ENCODE data around the gene FAM120B.

Gene FAM120B

DNA sequence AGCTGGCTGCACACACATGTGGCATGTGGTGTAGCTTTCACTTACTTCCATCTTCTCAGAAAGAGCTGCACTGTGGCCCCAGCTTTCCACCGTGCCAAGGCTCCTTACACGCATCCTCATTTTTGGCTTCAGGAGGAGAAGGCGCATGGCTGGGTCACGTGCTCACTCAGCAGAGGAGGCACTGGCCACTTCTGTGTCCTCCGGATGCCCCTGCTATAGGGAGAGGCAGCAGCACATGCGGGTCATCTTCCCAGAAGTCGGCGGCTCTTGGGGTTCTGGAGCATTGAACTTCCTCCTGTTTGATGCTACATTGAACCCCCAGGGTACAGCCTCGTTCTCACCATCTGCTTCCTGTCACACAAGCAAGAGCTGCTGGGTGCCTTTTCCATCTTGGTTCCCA, 111.3 kb downstream of the FAM120B start:
- DNase-seq (ENCODE audit: low read depth in 2 of 2) = no peak

DNA sequence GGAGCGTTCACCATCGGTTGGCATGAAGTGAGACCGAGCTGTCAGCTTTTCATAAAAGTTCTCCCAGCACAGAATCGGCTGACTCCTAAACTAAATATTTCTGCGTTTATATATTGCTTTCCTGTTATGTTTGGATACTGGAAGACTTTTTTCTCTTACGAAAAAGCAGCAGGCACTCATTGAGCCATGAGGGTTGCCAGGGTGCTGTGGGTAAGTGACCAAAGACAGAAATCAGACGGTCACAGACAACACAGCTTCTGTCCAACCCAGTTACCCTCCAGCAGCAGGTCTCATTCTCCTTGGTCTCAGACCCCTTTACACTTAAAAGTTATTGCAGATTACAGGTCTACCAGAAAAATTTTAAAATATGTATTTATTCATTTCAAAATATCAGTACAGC, 113.7 kb downstream of the FAM120B start:
- DNase-seq (ENCODE audit: low read depth in 2 of 2) = no peak

DNA sequence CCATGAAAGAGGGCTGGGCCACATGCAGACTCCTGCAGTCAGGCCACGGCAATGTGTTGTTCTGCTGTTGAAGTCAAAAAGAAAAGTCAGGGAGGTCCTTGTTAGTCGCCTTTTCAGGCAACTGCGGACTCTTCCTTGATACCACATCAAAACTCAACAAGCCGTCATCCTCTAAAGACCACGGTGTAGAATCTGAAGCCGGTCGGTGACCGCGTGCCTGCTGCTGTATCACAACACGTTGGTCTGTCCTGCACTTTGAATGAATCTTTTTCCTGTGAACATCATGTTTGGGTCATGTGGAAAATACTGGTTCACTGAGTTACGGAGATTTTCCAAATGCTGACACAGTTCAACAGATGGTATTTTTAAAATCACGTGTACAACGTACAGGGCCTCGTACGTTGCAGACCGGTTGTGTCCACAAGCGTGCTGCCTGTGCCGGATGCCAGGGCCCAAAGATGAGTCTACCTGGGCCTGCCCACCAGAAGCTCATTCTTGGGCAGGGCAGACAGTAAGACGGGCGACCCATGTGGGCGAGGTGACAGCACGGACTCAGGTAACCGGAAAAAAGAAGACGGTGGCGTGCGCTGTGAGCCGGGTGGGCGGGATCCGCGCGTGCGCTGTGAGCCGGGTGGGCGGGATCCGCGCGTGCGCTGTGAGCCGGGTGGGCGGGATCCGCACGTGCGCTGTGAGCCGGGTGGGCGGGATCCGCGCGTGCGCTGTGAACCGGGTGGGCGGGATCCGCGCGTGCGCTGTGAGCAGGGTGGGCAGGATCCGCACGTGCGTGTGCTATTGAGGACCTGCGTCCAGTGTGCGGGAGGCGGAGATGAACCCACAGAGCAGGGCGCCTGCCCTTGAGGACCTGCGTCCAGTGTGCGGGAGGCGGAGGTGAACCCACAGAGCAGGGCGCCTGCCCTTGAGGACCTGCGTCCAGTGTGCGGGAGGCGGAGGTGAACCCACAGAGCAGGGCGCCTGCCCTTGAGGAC, 114.5 kb downstream of the FAM120B start:
- no peak for DNase-seq (ENCODE audit: low read depth in 2 of 2)

DNA sequence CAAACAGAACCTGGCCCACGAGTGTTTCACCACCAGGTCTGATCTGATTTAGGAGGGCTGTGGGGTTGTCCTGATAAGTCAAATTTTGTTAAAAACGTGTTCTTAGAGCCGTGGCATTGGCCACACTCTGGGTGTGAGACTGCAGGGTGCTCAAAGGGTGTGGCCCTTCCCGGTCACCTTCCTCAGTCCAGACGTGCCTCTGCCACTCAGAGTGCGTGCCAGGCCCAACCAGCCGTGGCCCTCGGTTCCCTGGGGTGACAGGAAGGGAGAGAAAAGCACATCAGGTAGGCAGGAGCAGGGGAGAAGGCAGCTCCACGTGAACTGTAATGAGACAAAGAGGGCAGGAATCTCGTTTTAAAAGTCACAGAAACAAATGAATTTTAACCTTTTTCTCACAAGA, 115.4 kb downstream of the FAM120B start:
- no peak for DNase-seq (ENCODE audit: low read depth in 2 of 2)

DNA sequence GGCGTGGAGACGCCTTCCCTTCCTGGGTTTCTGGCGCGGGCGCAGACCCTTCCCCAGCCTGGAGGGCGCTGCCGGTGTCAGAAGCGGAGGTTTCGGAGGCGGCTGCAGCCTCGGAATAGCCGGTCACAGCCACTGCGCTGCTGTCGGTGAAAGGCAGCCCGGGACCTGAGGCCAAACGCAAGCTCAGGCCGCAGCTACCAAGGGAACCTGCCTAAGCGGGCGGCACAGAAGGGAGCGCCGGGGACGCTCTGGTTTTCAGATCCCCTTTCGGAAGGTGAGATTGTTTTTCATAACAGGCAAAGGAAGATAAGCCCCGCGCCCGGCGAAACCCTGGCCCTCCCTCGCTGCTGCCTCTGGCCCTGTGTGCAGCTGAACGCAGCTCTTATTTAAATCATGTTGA, 116.5 kb downstream of the FAM120B start:
- DNase-seq (ENCODE audit: low read depth in 2 of 2) = no peak

DNA sequence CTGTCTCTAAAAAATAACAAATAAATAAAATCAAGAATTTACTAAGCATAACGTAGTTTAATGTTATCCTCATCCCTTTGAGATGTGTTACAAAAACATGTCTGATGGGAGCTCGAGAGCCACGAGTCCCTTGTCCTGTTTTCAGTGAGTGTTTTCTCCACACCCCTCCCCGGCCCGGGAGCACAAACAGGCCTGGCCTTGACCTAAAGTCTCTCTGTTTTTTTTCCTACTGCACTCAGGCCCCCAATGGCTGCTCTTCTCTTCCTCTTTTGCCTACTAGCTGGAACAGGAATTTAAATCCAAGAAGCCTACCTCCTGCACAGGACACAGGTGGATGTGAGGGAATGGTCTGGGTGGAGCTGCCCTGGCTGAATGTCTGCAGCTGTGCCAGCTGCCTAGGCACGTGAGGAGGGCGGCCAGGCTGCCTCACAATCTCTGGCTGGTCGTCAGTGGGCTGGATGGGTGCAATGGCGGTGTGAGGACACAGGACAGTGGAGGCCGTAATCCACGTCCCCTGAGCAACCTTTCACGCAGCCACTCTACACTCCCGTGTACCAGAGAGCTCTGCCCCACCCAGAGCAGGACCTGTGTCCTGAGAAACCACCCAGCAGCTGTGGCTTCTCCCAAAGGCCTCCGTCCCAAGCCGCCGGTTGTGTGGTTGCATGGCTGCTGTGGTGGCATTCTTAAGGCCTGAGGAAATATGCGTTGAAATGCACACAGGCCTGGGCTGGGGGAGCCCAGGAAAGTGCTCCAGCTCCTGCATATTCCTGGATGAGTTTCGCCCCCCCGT, 117.5 kb downstream of the FAM120B start:
- DNase-seq (ENCODE audit: low read depth in 2 of 2) = no peak

DNA sequence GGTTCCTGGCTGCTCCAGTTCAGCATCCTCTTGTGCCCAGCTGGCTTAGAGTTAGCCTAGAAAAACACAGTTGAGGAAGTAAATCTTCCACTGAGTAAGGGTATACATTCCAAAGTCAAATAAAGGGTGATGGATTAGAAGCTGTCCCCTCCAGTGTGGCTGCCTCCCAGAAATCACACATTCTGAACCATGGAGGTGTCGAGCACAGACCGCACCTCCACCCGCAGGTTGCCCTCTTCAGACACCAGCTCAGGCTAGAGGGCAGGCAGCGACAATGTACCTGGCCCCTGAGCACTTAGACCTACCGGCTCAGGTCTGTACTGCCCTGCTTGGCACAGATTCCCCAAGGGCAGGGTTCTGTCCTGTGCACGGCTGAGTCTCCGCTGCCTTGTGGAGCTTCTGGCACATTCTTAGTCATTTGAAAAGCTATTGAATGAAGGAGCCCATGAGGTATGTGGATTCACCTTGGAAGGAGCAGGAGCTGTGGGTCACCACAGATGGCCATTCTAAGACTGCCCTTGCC, 118.1 kb downstream of the FAM120B start:
- no peak for DNase-seq (ENCODE audit: low read depth in 2 of 2)

DNA sequence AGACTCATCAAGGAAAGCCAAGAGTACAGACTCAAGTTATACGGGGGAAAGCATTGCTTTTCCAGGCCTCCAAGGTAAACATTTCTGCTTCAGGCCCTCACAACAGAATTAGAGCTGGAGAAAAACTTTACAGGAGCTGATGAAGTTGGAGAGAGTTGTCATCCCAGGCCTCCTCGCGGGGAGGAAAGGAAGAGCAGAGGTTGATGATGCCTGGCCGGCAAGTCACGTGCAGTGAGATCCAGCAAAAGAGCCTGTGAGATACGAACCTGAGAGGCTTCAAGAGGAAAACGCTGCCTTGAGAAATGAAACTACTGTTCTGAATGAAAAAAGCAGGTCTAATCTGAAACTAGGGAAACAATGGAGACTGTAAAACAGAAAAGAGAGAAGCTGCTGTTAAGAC, 122.9 kb downstream of the FAM120B start:
- no peak for DNase-seq (ENCODE audit: low read depth in 2 of 2)

DNA sequence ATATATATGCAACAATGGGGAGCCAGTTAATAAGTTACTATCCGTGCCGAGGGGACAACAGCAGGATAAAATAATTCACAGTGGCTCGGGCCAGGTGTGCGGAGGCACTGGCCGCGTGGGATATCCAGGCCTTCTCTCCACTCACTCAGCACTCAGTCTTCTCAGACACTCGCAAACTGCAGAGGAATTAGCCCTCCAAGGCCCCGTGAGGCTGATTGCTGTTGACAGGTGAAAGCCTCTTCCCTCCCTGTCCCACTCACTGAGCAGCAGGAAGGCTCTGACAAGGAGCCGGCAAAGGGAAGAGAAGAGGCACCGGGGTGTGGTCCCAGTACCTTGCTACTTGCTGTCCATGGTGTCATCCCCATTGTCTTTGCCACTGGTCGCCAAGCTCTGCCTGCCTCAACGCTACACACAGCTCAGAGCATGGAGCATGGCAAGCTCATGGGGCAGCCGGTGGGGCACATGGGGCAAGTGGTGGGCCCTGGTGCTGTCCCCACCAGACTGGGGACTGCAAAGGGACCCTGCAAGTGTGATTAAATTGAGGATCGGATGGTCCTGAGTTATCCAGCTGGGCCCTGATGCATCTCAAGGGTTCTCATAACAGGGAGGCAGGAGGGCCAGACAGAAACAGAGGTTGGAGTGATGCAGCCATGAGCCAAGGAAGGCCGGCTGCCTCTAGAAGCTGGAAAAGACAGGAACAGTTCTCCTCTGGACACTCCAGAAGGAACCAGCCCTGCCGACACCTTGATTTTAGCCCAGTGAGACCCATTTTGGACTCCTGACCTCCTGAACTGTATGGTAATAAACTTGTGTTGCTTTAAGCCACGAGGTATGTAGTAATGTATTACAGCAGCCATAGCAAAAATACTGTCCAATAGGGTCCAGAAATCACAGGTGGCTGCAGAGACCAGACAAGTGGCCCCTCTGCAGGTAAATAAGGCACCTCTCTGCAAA, 126.9 kb downstream of the FAM120B start:
- DNase-seq (ENCODE audit: low read depth in 2 of 2) = no peak

DNA sequence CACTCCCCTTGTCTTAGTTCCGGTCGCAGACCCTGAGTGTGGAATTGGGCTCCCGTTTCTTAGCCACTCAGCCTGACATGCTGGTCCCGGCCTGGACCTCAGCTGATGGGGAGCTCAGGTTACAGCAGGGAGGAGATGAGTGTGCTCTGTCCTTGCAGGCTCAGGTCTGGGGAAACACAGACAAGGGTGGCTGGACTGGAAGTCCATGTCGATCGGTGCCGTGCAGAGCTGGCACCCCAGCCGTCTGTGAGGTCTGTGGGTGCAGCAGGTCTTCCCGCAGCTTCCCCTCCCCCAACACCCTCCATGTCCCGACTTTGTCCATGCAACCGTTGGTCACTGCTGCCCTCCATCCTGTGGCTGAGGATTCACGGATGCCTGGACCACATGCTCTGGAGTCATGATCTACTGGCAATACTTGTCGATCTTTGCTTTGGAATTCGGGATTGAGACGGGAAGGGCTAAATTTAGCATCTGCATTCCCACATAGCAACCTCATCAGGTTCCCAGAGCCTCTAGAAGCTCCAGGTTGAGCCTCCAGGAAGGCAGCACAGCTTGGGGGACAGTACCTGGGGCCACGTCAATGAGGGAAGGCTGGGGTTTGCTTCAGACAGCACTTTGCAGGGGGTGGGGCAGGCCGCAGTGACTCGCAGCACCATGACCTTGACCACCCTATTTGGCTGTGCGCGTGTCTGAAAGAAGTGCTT, 127.7 kb downstream of the FAM120B start:
- DNase-seq (ENCODE audit: low read depth in 2 of 2) = no peak

DNA sequence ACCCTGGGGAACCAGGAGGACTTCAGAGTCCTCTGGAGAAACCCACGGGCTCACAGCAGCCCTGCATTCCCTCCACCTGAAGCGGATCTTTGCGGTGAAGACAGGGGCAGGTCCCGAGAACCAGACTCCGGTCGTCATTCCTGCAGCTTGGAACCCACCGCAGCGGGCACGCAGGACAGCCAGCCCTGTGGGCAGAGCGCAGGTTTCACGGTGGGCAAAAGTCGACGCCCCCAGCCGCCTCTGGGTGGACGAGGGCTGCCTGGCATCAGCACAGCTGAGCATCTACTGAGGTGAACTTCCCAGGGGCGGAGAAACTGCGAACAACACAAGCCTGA, 128.2 kb downstream of the FAM120B start:
- no peak for DNase-seq (ENCODE audit: low read depth in 2 of 2)

DNA sequence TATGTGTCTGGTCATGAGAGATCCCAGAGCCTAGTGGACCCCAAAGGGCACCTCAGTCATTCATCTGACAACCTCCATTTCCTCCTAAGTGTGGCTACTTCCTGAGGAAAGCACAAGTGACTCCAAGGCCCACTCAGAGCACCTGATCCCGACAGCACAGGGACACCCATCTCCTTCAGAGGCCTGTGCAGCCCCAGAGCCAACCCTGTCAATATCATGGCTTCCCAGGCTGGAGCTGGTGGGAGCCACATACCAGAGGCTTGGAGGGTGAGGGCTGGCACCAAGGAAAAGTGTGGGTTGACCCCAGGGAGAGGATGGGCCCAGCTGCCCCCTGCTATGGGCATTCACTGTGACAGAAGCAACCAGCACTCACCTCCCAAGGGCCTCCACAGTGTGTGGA, 129.2 kb downstream of the FAM120B start:
- no peak for DNase-seq (ENCODE audit: low read depth in 2 of 2)

DNA sequence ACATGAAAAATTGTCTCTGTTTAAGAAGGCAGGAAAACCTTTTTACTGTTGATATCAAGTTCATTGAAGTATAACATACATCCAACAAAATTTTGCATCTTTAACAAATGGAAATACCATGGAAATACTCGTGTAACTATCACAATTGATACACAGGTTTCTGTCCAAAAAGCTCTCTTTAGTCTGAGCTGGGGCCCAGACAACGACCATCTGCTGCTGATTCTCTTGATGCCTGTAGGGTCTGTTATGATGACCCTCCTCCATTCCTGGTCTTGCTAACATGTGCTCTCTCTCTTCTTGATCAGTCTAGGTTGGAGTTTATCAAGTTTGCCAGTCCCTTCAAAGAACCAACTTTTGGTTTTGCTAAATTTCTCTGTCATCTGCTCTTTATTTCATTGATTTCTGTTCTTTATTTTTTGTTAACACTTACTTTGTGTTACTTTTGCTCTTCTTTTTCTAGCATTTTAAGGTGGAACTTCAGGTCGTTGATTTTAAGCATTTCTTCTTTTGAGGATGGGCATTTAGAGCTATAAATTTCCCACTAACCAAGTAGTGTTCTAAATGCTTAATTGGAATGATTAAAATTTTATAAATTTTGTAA, 129.8 kb downstream of the FAM120B start:
- DNase-seq (ENCODE audit: low read depth in 2 of 2) = no peak

DNA sequence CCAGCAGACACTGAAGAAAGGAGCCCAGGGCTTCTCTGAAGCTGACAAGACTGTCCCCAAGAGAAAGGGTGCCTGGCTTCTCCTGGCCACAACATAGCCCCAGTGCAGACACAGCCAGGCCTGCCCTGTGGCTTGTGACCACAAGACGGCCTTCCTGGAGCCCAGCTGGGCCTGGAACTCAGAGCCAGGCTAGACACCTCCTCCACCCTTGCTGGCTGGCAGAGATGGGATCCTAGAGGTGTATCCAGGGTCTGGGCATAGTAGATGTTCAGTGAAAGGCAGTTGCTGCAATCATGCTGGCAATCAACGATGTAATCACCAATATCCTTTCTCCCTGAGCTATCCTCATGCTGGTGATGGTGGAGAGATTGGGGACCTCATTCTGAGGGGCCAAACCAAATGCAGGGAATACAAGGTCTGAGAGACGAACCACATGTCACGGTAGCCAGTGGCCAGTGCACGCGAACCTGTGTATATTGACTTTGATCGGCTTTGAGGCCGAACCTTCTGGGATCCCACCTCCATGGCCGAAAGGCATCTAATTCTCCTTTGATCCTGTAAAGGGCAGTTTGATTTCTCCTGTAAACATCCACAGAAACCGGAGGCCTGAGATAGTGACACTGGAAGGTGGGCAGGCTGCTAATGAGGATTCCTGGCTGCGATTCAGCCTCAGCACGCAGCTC, 131.3 kb downstream of the FAM120B start:
- DNase-seq (ENCODE audit: low read depth in 2 of 2) = no peak

DNA sequence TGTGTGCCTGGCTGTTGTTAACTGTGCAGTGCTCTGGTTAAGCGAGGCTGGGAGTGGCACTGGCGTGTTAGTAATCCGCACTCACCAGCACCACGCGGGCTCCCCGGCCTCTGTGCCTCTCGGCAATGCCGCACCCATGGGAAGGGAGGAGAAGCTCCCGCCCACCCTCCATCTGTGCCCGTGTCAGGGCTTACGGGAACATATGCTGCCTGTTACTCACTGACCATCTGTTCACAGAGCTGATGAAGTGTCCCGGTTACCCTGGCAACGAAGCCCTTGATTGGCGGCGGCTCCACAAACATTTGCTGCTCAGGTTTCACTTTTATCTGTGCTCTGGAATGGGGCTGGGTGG, 131.8 kb downstream of the FAM120B start:
- peak in 1 of 2 donors; percentile 12 for DNase-seq (ENCODE audit: low read depth in 2 of 2)

DNA sequence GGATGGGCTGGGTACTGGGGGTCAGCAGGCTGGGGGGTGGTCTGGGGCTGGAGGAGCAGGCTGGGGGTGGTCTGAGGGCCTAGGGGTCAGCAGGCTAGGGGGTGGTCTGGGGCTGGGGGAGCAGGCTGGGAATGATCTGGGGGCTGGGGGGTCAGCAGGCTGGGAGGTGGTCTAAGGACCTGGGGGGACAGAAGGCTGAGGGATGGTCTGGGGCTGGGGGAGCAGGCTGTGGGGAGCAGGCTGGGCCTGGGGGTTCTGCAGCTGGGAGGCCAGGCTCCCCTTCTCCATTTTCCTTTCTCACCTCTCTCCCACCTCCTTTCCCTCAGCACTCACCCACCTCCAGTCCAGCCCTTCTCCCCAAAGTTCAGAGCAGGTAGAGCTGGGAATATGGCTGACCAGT, 132.3 kb downstream of the FAM120B start:
- DNase-seq (ENCODE audit: low read depth in 2 of 2) = no peak

DNA sequence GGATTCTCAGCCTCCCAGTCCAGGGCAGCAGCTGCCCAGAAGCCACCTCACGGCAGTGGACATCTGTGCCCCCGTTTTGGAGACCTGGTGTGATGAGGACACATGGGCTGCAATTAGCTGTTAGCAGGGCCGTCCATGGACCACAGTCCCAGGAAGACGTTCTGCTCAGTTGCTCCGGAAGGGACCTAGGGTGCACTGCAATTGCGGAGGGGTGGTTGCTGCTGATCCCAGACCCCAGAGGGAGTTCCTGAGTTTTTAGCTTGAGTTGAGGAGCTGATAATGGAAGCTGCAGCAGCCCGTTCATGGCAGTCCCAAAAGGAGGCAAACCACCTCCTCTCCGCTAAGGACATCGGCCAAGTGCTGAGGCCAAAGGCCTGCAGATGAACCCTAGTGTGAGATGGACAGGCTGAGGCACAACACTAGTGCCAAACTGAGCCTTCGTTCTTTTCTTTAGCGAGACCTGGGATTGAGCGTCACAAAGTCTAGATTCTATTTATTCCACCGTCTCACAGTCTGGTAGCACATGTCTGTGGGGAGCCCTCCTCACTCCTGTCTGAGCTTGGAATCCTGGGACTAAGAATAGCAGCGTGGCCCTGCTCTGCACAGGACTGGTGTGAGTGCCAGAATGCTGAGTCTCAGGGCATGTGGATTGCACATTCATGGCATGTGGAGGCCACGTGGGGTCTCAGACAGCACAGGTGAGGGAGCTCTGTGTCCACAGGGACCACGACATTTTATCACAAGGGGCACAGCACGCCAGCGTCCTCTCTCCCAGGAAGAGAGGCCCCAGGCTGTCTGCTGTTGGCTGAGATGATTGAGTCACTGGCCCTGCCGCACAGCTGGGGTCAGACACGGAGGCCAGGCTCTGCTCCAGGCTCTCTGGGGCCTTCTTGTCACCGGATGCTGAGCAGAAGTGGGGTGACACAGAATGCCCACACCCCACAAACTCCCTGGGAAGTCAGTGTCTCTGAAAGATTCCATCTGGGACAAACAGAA, 133.1 kb downstream of the FAM120B start:
- no peak for DNase-seq (ENCODE audit: low read depth in 2 of 2)

DNA sequence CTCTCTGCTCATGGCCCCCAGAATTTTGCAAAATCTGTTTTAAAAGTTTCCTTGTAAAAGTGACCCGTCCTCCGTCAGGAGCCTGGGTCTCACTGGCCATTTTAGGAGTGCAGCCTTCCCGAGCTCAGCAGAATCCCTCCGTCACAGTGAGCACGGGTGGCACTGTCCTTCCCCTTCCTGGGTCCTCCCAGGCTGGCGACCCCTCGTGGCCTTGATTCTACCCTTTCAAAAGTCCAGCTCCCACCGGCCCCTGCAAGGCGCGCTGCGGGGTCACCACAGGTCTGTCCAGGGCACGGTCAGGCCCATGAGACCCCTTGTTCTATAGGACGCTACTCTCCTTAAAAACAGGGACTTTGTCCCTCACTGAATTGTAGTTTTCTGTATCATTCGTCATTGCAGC, 133.9 kb downstream of the FAM120B start:
- DNase-seq (ENCODE audit: low read depth in 2 of 2) = no peak

DNA sequence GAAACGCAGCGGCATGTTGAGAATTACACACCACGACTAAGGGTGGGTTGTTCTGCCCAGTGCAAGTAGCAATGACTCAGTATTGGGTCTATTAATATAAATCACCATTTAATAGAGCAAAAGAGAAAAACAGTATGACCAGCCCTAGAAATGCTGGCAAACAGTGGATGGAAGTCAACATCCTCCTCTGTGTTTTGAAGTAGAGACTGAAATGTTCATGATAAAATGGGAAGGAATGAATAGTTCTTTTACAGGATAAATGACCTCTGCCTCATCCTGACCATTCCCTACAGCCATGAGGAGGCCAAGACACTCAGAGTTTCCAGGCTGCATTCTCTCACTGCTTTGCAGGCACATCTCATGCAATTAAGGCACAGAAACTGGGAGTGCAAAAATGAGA, 134.8 kb downstream of the FAM120B start:
- no peak for DNase-seq (ENCODE audit: low read depth in 2 of 2)

Data from activated CD8-positive, alpha-beta memory T cell treated with anti-CD3 and anti-CD28 coated beads for 4 hours (primary cell).